WTC11 (cell line): ENCODE results near the gene RIMBP2.

ENCODE experiments used
- CBFB ChIP-seq: sonication (generic); formaldehyde crosslinking; IDR thresholded peaks from 2 replicates; pipeline ENCODE4 v1.8.1; 2022; ENCODE audit warnings: mild to moderate bottlenecking, low read depth, missing genetic modification reagents
- CREB1 ChIP-seq: sonication (generic); formaldehyde crosslinking; IDR thresholded peaks from 2 replicates; pipeline ENCODE4 v1.8.0; 2023; ENCODE audit warnings: mild to moderate bottlenecking, missing genetic modification reagents
- CTCF ChIP-seq: fragments of 200-600 bp; IDR thresholded peaks from 2 replicates; pipeline ENCODE4 v1.8.0; 2022; ENCODE audit warnings: antibody characterized with exemption
- FOXP1 ChIP-seq: sonication (generic); formaldehyde crosslinking; IDR thresholded peaks from 2 replicates; pipeline ENCODE4 v1.8.0; 2022; ENCODE audit warnings: missing genetic modification reagents, mild to moderate bottlenecking, moderate library complexity, borderline replicate concordance
- JUN ChIP-seq: sonication (generic); formaldehyde crosslinking; IDR thresholded peaks from 2 replicates; pipeline ENCODE4 v1.8.0; 2023; ENCODE audit warnings: mild to moderate bottlenecking, missing genetic modification reagents
- NFYB ChIP-seq: sonication (generic); formaldehyde crosslinking; conservative IDR thresholded peaks from 2 replicates; pipeline ENCODE4 v1.8.0; 2022; ENCODE audit warnings: low read depth, missing genetic modification reagents
- NR2C2 ChIP-seq: sonication (generic); formaldehyde crosslinking; IDR thresholded peaks from 2 replicates; pipeline ENCODE4 v1.8.0; 2022; ENCODE audit warnings: mild to moderate bottlenecking, missing genetic modification reagents
- SP1 ChIP-seq: sonication (generic); formaldehyde crosslinking; conservative IDR thresholded peaks from 2 replicates; pipeline ENCODE4 v1.8.1; 2022; ENCODE audit warnings: missing genetic modification reagents
- STAT6 ChIP-seq: sonication (generic); formaldehyde crosslinking; conservative IDR thresholded peaks from 2 replicates; pipeline ENCODE4 v1.8.1; 2023; ENCODE audit warnings: mild to moderate bottlenecking, low read depth, missing genetic modification reagents, moderate library complexity
- TP53 ChIP-seq: sonication (generic); formaldehyde crosslinking; IDR thresholded peaks from 2 replicates; pipeline ENCODE4 v1.8.1; 2023; ENCODE audit warnings: mild to moderate bottlenecking, missing genetic modification reagents
- USF2 ChIP-seq: sonication (generic); formaldehyde crosslinking; IDR thresholded peaks from 2 replicates; pipeline ENCODE4 v1.8.1; 2023; ENCODE audit warnings: mild to moderate bottlenecking, missing genetic modification reagents, moderate library complexity
- TF ChIP-seq, protein P1 (sequence below): sonication (generic); formaldehyde crosslinking; IDR thresholded peaks from 2 replicates; pipeline ENCODE4 v1.8.1; 2022; ENCODE audit warnings: low read depth, missing genetic modification reagents, borderline replicate concordance
- TF ChIP-seq, protein P2 (sequence below): sonication (generic); formaldehyde crosslinking; conservative IDR thresholded peaks from 2 replicates; pipeline ENCODE4 v1.8.1; 2022; ENCODE audit warnings: mild to moderate bottlenecking, missing genetic modification reagents
- TF ChIP-seq, protein P3 (sequence below): sonication (generic); formaldehyde crosslinking; IDR thresholded peaks from 2 replicates; pipeline ENCODE4 v1.8.0; 2022; ENCODE audit warnings: mild to moderate bottlenecking, missing genetic modification reagents

- TF ChIP-seq CTCF: no peak
- no peak for TF ChIP-seq FOXP1 (CRISPR knock-in tag)
- no peak for TF ChIP-seq JUN (CRISPR knock-in tag)
- TF ChIP-seq, protein P1, sequence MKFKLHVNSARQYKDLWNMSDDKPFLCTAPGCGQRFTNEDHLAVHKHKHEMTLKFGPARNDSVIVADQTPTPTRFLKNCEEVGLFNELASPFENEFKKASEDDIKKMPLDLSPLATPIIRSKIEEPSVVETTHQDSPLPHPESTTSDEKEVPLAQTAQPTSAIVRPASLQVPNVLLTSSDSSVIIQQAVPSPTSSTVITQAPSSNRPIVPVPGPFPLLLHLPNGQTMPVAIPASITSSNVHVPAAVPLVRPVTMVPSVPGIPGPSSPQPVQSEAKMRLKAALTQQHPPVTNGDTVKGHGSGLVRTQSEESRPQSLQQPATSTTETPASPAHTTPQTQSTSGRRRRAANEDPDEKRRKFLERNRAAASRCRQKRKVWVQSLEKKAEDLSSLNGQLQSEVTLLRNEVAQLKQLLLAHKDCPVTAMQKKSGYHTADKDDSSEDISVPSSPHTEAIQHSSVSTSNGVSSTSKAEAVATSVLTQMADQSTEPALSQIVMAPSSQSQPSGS (CRISPR knock-in tag): no peak
- TF ChIP-seq, protein P2, sequence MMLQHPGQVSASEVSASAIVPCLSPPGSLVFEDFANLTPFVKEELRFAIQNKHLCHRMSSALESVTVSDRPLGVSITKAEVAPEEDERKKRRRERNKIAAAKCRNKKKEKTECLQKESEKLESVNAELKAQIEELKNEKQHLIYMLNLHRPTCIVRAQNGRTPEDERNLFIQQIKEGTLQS (CRISPR knock-in tag): no peak
- no peak for TF ChIP-seq SP1 (CRISPR knock-in tag)
- TF ChIP-seq, protein P3, sequence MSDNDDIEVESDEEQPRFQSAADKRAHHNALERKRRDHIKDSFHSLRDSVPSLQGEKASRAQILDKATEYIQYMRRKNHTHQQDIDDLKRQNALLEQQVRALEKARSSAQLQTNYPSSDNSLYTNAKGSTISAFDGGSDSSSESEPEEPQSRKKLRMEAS: no peak
- no peak for TF ChIP-seq NR2C2 (CRISPR knock-in tag)
- TF ChIP-seq CBFB (CRISPR knock-in tag): no peak
- no peak for TF ChIP-seq NFYB (CRISPR knock-in tag)
- no peak for TF ChIP-seq TP53 (CRISPR knock-in tag)
- TF ChIP-seq STAT6 (CRISPR knock-in tag): no peak
- TF ChIP-seq CREB1: no peak
- no peak for TF ChIP-seq USF2 (CRISPR knock-in tag)
These were observed 9.1 kb downstream of the RIMBP2 start for GRCh38 chr12:130706885-130707570.
